GM12878 (cell line): ENCODE measurements around the gene MEX3D. TPM values are rescaled to one million over a fixed set of nuclear protein-coding genes. Genes with fewer than 3 reads are reported as not detected.

Source experiments
- ATAC-seq: fragments of 200-7000 bp; cut with Tn5 transposase; 3 replicates; pipeline ENCODE4 v1.9.1; 2020; ENCODE audit warnings: mild to moderate bottlenecking, moderate library complexity
- BruUV-seq: library from RNA; stranded (reverse); fragments of 400-500 nt; replicated peaks from 2 replicates; lab custom pipeline; 2021; lab: Mats Ljungman, UMichigan
- CTCF ChIA-PET: fragments of 300-600 bp; sonication (Branson Sonifier 250); formaldehyde crosslinking; extraction: SDS; loops from one replicate; lab custom pipeline; 2021; ENCODE audit warnings: inconsistent platforms; lab: Yijun Ruan, JAX
- POLR2A ChIA-PET: fragments of 350-600 bp; formaldehyde crosslinking; extraction: SDS; loops from one replicate; lab custom pipeline; 2021; ENCODE audit warnings: inconsistent platforms; lab: Charles Lee
- RAD21 ChIA-PET: fragments of 300-600 bp; sonication (Branson Sonifier 250); formaldehyde crosslinking; loops from one replicate; lab custom pipeline; 2023; ENCODE audit warnings: antibody characterized with exemption; ENCODE audit not compliant: unreplicated experiment; lab: Charles Lee
- SMC1A ChIA-PET: fragments of 300-600 bp; sonication (Branson Sonifier 250); formaldehyde crosslinking; loops from one replicate; lab custom pipeline; 2023; ENCODE audit not compliant: unreplicated experiment, uncharacterized antibody; lab: Charles Lee
- DNase-seq: peaks from one replicate; pipeline ENCODE4 v3.0.0-alpha.2; 2011; ENCODE audit warnings: low read depth, low spot score
- FAIRE-seq: peaks from 3 replicates; lab custom pipeline; 2011; peaks lifted over from hg19 to GRCh38; lab: Jason Lieb, UNC
- H2AFZ ChIP-seq: 2 replicates; pipeline ENCODE4 v1.6.0; 2011; ENCODE audit warnings: low read depth, low read length, control low read depth; ENCODE audit not compliant: control insufficient read depth
- H3K27ac ChIP-seq: 2 replicates; pipeline ENCODE4 v1.5.1; 2011; ENCODE audit warnings: control low read depth; ENCODE audit not compliant: control insufficient read depth, insufficient read depth
- H3K27me3 ChIP-seq, 2 experiments: replicated peaks in 1 of 2; 2 replicates each; pipeline versions ENCODE4 v1.6.0 to v1.6.1; 2011; ENCODE audit warnings: low read length in 1 of 2; ENCODE audit not compliant: control insufficient read depth in 2 of 2, insufficient read depth in 2 of 2
- H3K36me3 ChIP-seq, 2 experiments: 2 replicates each; pipeline ENCODE4 v1.5.1; 2011; ENCODE audit warnings: low read length in 1 of 2; ENCODE audit not compliant: control insufficient read depth in 2 of 2, insufficient read depth in 2 of 2
- H3K4me1 ChIP-seq: 2 replicates; pipeline ENCODE4 v1.6.1; 2011; ENCODE audit warnings: mild to moderate bottlenecking, low read length, moderate library complexity, mixed read lengths; ENCODE audit not compliant: control insufficient read depth, insufficient read depth
- H3K4me2 ChIP-seq: 2 replicates; pipeline ENCODE4 v1.6.0; 2011; ENCODE audit warnings: control low read depth; ENCODE audit not compliant: control insufficient read depth, insufficient read depth
- H3K4me3 ChIP-seq: fragments of 200-600 bp; sonication (generic); 2 replicates; pipeline ENCODE4 v1.5.1; 2016
- H3K79me2 ChIP-seq: 2 replicates; pipeline ENCODE4 v1.6.0; 2011; ENCODE audit warnings: low read length; ENCODE audit not compliant: control insufficient read depth, insufficient read depth
- H3K9ac ChIP-seq: 2 replicates; pipeline ENCODE4 v1.8.0; 2011; ENCODE audit warnings: low read length, control low read depth, mixed read lengths; ENCODE audit not compliant: control insufficient read depth, insufficient read depth
- H3K9me3 ChIP-seq: replicated peaks from 3 replicates; pipeline ENCODE4 v1.5.1; 2011; ENCODE audit warnings: mild to moderate bottlenecking, low read length; ENCODE audit not compliant: control insufficient read depth, insufficient read depth
- H4K20me1 ChIP-seq: 2 replicates; pipeline ENCODE4 v1.6.0; 2011; ENCODE audit not compliant: control insufficient read depth, insufficient read depth
- BACH1 ChIP-seq: fragments of 450-650 bp; IDR thresholded peaks from 2 replicates; pipeline ENCODE4 v1.6.1; 2017; ENCODE audit warnings: mild to moderate bottlenecking, borderline replicate concordance
- BCL11A ChIP-seq: IDR thresholded peaks from 2 replicates; pipeline ENCODE4 v1.6.1; 2011; ENCODE audit warnings: low read depth, low read length
- BMI1 ChIP-seq: fragments of 450-650 bp; IDR thresholded peaks from 2 replicates; pipeline ENCODE4 v1.6.1; 2016; ENCODE audit warnings: mild to moderate bottlenecking, moderate library complexity, borderline replicate concordance
- CEBPZ ChIP-seq: fragments of 150-350 bp; IDR thresholded peaks from 2 replicates; pipeline ENCODE4 v1.6.1; 2016; ENCODE audit warnings: low read depth, low read length
- GABPA ChIP-seq: IDR thresholded peaks from 2 replicates; pipeline ENCODE4 v1.6.1; 2014; ENCODE audit warnings: antibody characterized with exemption, low read depth, mild to moderate bottlenecking, inconsistent platforms
- HCFC1 ChIP-seq: fragments of 150-350 bp; IDR thresholded peaks from 2 replicates; pipeline ENCODE4 v1.6.1; 2014; ENCODE audit warnings: low read length
- IKZF1 ChIP-seq: fragments of 450-650 bp; conservative IDR thresholded peaks from 2 replicates; pipeline ENCODE4 v1.6.1; 2017; ENCODE audit warnings: antibody characterized with exemption, mild to moderate bottlenecking
- IKZF2 ChIP-seq, 2 experiments: fragments of 450-650 bp; IDR thresholded peaks; 2 replicates each; pipeline ENCODE4 v1.6.1; 2017; ENCODE audit warnings: mild to moderate bottlenecking in 2 of 2, moderate library complexity in 2 of 2
- JUNB ChIP-seq: IDR thresholded peaks from 2 replicates; pipeline ENCODE4 v1.6.1; 2016; ENCODE audit warnings: antibody characterized with exemption, mild to moderate bottlenecking
- KDM1A ChIP-seq: fragments of 200-600 bp; sonication (generic); IDR thresholded peaks from 2 replicates; pipeline ENCODE4 v1.6.1; 2016; ENCODE audit warnings: borderline replicate concordance
- NBN ChIP-seq: fragments of 450-650 bp; IDR thresholded peaks from 2 replicates; pipeline ENCODE4 v1.6.1; 2016
- PML ChIP-seq: IDR thresholded peaks from 2 replicates; pipeline ENCODE4 v1.6.1; 2012; ENCODE audit warnings: low read length, inconsistent platforms
- RBBP5 ChIP-seq: fragments of 200-600 bp; sonication (generic); conservative IDR thresholded peaks from 2 replicates; pipeline ENCODE4 v1.6.1; 2016
- RCOR1 ChIP-seq: conservative IDR thresholded peaks from 2 replicates; pipeline ENCODE4 v1.6.1; 2012; ENCODE audit warnings: low read depth, low read length, improper control_type of control experiment
- SIN3A ChIP-seq: IDR thresholded peaks from 2 replicates; pipeline ENCODE4 v1.6.1; 2012; ENCODE audit warnings: low read depth, low read length, improper control_type of control experiment
- SMARCA5 ChIP-seq: fragments of 450-650 bp; IDR thresholded peaks from 2 replicates; pipeline ENCODE4 v1.6.1; 2017; ENCODE audit warnings: mild to moderate bottlenecking
- SPI1 ChIP-seq: IDR thresholded peaks from 2 replicates; pipeline ENCODE4 v1.6.1; 2011; ENCODE audit warnings: low read depth, mild to moderate bottlenecking, low read length, moderate library complexity, borderline replicate concordance; ENCODE audit not compliant: insufficient read depth
- SREBF2 ChIP-seq: IDR thresholded peaks from 2 replicates; pipeline ENCODE4 v1.6.1; 2012; ENCODE audit warnings: mild to moderate bottlenecking, low read length
- ZNF217 ChIP-seq: fragments of 450-650 bp; IDR thresholded peaks from 2 replicates; pipeline ENCODE4 v1.6.1; 2017; ENCODE audit warnings: antibody characterized with exemption, mild to moderate bottlenecking
- WGBS: methylation state at CpG from one replicate; pipeline ENCODE4 v1.1.6; 2016; ENCODE audit warnings: low lambda C conversion rate; ENCODE audit not compliant: insufficient replicate concordance, insufficient coverage; ENCODE audit errors: missing lambda C conversion rate; 5-methylcytosine and 5-hydroxymethylcytosine counted together
- in situ Hi-C: fragments of 300-500 bp; cut with MboI; formaldehyde crosslinking; loops from 9 replicates; pipeline ENCODE4 v1.14.3; 2018; ENCODE audit warnings: mixed read lengths
- intact Hi-C: fragments of 100-400 bp; cut with micrococcal nuclease; formaldehyde crosslinking; loops from one replicate; pipeline ENCODE4 v1.14.2; 2022; ENCODE audit not compliant: unreplicated experiment
- polyA plus RNA-seq, 11 experiments: library from polyadenylated mRNA; depleted of rRNA in 4 of 11; unstranded in 6 of 11; stranded (reverse) in 5 of 11; fragments of >200 nt; fragmentation: Nextera tagmentation in 4 of 11; fragmentation: Illumina TruSeq in 1 of 11; extraction: Ambion mirVana in 4 of 11; extraction: Trizol in 1 of 11; gene quantifications; 1 replicate in 1 of 11; 2 replicates in 10 of 11; pipeline versions ENCODE4 v1.2.1 to v1.2.3, GENCODE V29; 2011 to 2016; ENCODE audit warnings: inconsistent platforms in 2 of 11, missing spikeins in 2 of 11, low read depth in 1 of 11
- total RNA-seq, 4 experiments: library from RNA; depleted of rRNA in 3 of 4; stranded (reverse); fragments of >200 nt in 3 of 4; fragmentation: Illumina TruSeq in 1 of 4; extraction: Trizol in 1 of 4; gene quantifications; 2 replicates each; pipeline versions ENCODE4 v1.2.1 to v1.2.3, GENCODE V29; 2013 to 2021
- TF ChIP-seq, protein P1 (sequence below), 3 experiments: IDR thresholded peaks in 2 of 3; conservative IDR thresholded peaks in 1 of 3; 2 replicates each; pipeline ENCODE4 v1.5.1; 2011; ENCODE audit warnings: low read depth in 3 of 3, low read length in 3 of 3, mild to moderate bottlenecking in 3 of 3, control low read depth in 2 of 3, moderate library complexity in 2 of 3, inconsistent platforms in 1 of 3, mixed read lengths in 1 of 3; ENCODE audit not compliant: control insufficient read depth in 2 of 3, insufficient read depth in 1 of 3; ENCODE audit errors: extremely low read depth in 1 of 3

Gene MEX3D
- total and polyA plus RNA-seq, 10 of the 15 experiments (the other 5 are each of a cell fraction or from before 2014, with no cell fraction given), result 0.18 to 6.8 (median 0.81) TPM

- Histone ChIP-seq H3K79me2 (peaks cover 30% of the 10 kb centered on the region), H3K9ac (peak overlapping the region; percentile 70), H4K20me1 (no peaks in the 10 kb centered on the region), H3K4me1 (peaks cover 9% of the 10 kb centered on the region), H3K9me3 (no peaks in the 10 kb centered on the region), H3K4me2 (peak overlapping the region; percentile 98), H3K27me3 (no peaks in the 10 kb centered on the region), H3K36me3 (peaks cover 2 to 4% of the 10 kb centered on the region in 2 experiments), H3K4me3 (peak overlapping the region; percentile 62), H2AFZ (peak overlapping the region; percentile 96), H3K27ac (peak overlapping the region; percentile 69)
- no TSS peak for BruUV-seq
- ChIA-PET SMC1A (interaction anchor here (0.6 to 2.4 kb wide), 3 partner anchors 19 to 66 kb away, joined by 3 to 7 read pairs (median 3); partner anchors contain the start of gene TCF3), RAD21 (interaction anchor here (0.9 to 2.0 kb wide), 7 partner anchors 13 to 66 kb away, joined by 3 to 8 read pairs (median 4); no protein-coding TSS in a partner anchor), POLR2A (interaction anchor here (0.9 to 3.2 kb wide), 4 partner anchors 13 to 46 kb away, joined by 3 to 19 read pairs (median 3); partner anchors contain the start of genes MBD3 and TCF3), CTCF (interaction anchor here (0.6 to 2.1 kb wide), 6 partner anchors 16 to 220 kb away, joined by 3 to 8 read pairs (median 4); no protein-coding TSS in a partner anchor)
- WGBS, result 10% methylated on average over 14 of the region's 16 CpGs
- in situ Hi-C loops, result loop anchor here (5.0 kb wide), 1 partner anchor 41 kb away; no protein-coding TSS in a partner anchor
- ATAC-seq (peak; percentile 7), DNase-seq (no peak), FAIRE-seq (no peak)
- intact Hi-C loops, result loop anchor here (5.0 kb wide), 2 partner anchors 41 to 66 kb away; no protein-coding TSS in a partner anchor
- TF ChIP-seq RBBP5 (no peak), RCOR1 (0 out of 2 replicates have a peak, but pooled peaks have one; percentile 7), CEBPZ (no peak), BACH1 (no peak), BCL11A (no peak), NBN (0 out of 2 replicates have a peak, but pooled peaks have one; percentile 44), JUNB (peak; percentile 1; the same call in 1 of the 2 replicates), PML (no peak), BMI1 (no peak), IKZF1 (0 out of 2 replicates have a peak, but pooled peaks have one; percentile 9), SMARCA5 (peak; percentile 92), IKZF2 (IDR thresholded peaks at IDR 0.05) (0 out of 4 replicates have a peak, but pooled peaks of 1 of the 2 experiments have one; percentile 14), ZNF217 (peak; percentile 54), HCFC1 (no peak), SREBF2 (no peak), SIN3A (0 out of 2 replicates have a peak, but pooled peaks have one; percentile 6), SPI1 (no peak), GABPA (no peak), KDM1A (no peak)
- TF ChIP-seq, protein P1, sequence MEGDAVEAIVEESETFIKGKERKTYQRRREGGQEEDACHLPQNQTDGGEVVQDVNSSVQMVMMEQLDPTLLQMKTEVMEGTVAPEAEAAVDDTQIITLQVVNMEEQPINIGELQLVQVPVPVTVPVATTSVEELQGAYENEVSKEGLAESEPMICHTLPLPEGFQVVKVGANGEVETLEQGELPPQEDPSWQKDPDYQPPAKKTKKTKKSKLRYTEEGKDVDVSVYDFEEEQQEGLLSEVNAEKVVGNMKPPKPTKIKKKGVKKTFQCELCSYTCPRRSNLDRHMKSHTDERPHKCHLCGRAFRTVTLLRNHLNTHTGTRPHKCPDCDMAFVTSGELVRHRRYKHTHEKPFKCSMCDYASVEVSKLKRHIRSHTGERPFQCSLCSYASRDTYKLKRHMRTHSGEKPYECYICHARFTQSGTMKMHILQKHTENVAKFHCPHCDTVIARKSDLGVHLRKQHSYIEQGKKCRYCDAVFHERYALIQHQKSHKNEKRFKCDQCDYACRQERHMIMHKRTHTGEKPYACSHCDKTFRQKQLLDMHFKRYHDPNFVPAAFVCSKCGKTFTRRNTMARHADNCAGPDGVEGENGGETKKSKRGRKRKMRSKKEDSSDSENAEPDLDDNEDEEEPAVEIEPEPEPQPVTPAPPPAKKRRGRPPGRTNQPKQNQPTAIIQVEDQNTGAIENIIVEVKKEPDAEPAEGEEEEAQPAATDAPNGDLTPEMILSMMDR (IDR thresholded peaks at IDR 0.05 in 2 of 3, conservative IDR thresholded peaks at IDR 0.05 in 1 of 3; ENCODE audit: control insufficient read depth in 2 of 3, extremely low read depth in 1 of 3, insufficient read depth in 1 of 3, low read depth in 3 of 3, low read length in 3 of 3), result no peak
Observed at GRCh38 chr19:1606138-1606651, 38.1 kb upstream of the MEX3D start.
